ENCODE measurements around the gene GMPR. TPM values are rescaled to one million over a fixed set of nuclear protein-coding genes. Genes with fewer than 3 reads are reported as not detected.

Gene GMPR
- total and polyA plus RNA-seq, 8 donors = 4.5 to 25.9 (median 7.0) TPM

- no peak for FAIRE-seq
- Histone ChIP-seq H3K9me3 (no peaks in the 10 kb centered on the region), H3K4me1 (no peaks in the 10 kb centered on the region), H3K36me3 (peaks cover 0 to 6% (median 3%) of the 10 kb centered on the region in 3 donors), H3K4me3 (no peak overlapping the region), H3K27ac (no peak overlapping the region), H3K27me3 (no peaks in the 10 kb centered on the region)
- DNase-seq = no peak
- intact Hi-C loops (cut with DNase I) = no loop called here
- no peak for ATAC-seq
- no peak for TF ChIP-seq CTCF (IDR thresholded peaks at IDR 0.05)
- WGBS, 2 donors = 92 to 94% methylated on average over 19 of the region's 19 CpGs
Observed at GRCh38 chr6:16305788-16306187, 67.4 kb downstream of the GMPR start.

GRCh38 chr6:16306334-16306733 lies 67.9 kb downstream of the GMPR start:
- intact Hi-C loops (cut with DNase I) = no loop called here
- H3K4me3 ChIP-seq = no peak overlapping the region
- H3K36me3 ChIP-seq = peaks cover 0 to 6% (median 3%) of the 10 kb centered on the region in 3 donors
- DNase-seq = no peak
- no peaks in the 10 kb centered on the region for H3K27me3 ChIP-seq
- TF ChIP-seq CTCF (IDR thresholded peaks at IDR 0.05) = no peak
- 92 to 94% methylated on average over 20 of the region's 20 CpGs for WGBS, 2 donors
- ATAC-seq = no peak
- no peak overlapping the region for H3K27ac ChIP-seq
- no peak for FAIRE-seq
- H3K9me3 ChIP-seq = no peaks in the 10 kb centered on the region
- H3K4me1 ChIP-seq = no peaks in the 10 kb centered on the region

- no peak for FAIRE-seq
- peak in 2 of 4 donors; percentile 57 to 65 for ATAC-seq
- H3K27ac ChIP-seq = no peak overlapping the region
- WGBS, 2 donors = 89 to 97% methylated on average over 6 of the region's 6 CpGs
- DNase-seq = no peak
- no peak overlapping the region for H3K4me3 ChIP-seq
- no peaks in the 10 kb centered on the region for H3K9me3 ChIP-seq
- no peaks in the 10 kb centered on the region for H3K27me3 ChIP-seq
- no peaks in the 10 kb centered on the region for H3K36me3 ChIP-seq
- no peaks in the 10 kb centered on the region for H3K4me1 ChIP-seq
- TF ChIP-seq CTCF (IDR thresholded peaks at IDR 0.05) = no peak
- intact Hi-C loops (cut with DNase I) = no loop called here
Observed at GRCh38 chr6:16311763-16312162, 73.4 kb downstream of the GMPR start.

GRCh38 chr6:16313732-16314131 lies 75.3 kb downstream of the GMPR start:
- WGBS, 2 donors = 96 to 99% methylated on average over 9 of the region's 9 CpGs
- intact Hi-C loops (cut with DNase I) = no loop called here
- no peak overlapping the region for H3K27ac ChIP-seq
- no peaks in the 10 kb centered on the region for H3K4me1 ChIP-seq
- no peaks in the 10 kb centered on the region for H3K36me3 ChIP-seq
- no peaks in the 10 kb centered on the region for H3K9me3 ChIP-seq
- no peak for TF ChIP-seq CTCF (IDR thresholded peaks at IDR 0.05)
- H3K27me3 ChIP-seq = no peaks in the 10 kb centered on the region
- DNase-seq = no peak
- no peak for FAIRE-seq
- ATAC-seq = no peak
- no peak overlapping the region for H3K4me3 ChIP-seq

GRCh38 chr6:16314296-16314695 lies 75.9 kb downstream of the GMPR start:
- no peak for TF ChIP-seq CTCF (IDR thresholded peaks at IDR 0.05)
- Histone ChIP-seq H3K4me3 (no peak overlapping the region), H3K36me3 (no peaks in the 10 kb centered on the region), H3K27ac (no peak overlapping the region), H3K27me3 (no peaks in the 10 kb centered on the region), H3K4me1 (no peaks in the 10 kb centered on the region), H3K9me3 (no peaks in the 10 kb centered on the region)
- intact Hi-C loops (cut with DNase I) = no loop called here
- no peak for DNase-seq
- 93 to 94% methylated on average over 4 of the region's 4 CpGs for WGBS, 2 donors
- ATAC-seq = no peak
- FAIRE-seq = no peak
